Omental fat pad (tissue), 4 donors: ENCODE measurements around the gene KYNU. TPM values are rescaled to one million over a fixed set of nuclear protein-coding genes. Genes with fewer than 3 reads are reported as not detected.

Experiments used
- ATAC-seq: fragments of 150-250 bp; one replicate; pipeline ENCODE4 v1.9.1; 2016; ENCODE audit warnings: mild to moderate bottlenecking, moderate library complexity; ENCODE audit not compliant: low FRiP score
- DNase-seq: peaks from one replicate; pipeline ENCODE4 v3.0.0-alpha.2; 2019; ENCODE audit warnings: low spot score
- total RNA-seq, 4 donors: library from RNA; depleted of rRNA; stranded (reverse); fragments of >200 nt; gene quantifications; one replicate each; pipeline ENCODE4 v1.1.0, GENCODE V29; 2016
- TF ChIP-seq, protein P1 (sequence below), 3 donors: fragments of 450-650 bp; IDR thresholded peaks; one replicate each; pipeline ENCODE4 v1.5.1; 2016 to 2017; ENCODE audit warnings: antibody characterized with exemption in 3 of 3, mild to moderate bottlenecking in 3 of 3, moderate library complexity in 2 of 3

The KYNU gene
- total RNA-seq, 4 donors from 2014 or later, result 3.8 to 25.3 (median 8.4) TPM

DNA sequence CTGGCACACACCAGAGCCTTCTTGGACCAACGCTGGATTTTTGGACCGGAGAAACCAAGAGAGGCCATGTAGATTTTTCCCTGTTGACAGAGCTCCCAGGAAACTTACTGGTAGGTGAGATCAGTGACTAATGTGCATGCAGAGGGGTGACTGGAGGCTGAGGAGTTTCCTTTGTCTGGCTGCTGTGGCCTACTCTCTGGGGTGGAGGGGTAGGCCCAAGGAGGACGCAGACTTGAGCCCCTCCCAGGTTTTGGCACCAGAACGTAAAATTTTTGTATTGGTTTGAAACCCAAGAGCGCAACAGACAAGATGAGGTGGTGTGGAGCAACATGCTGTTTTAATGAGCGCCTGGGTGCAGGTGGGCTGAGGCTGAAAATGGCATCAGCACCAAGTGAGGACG lies 59.2 kb downstream of the KYNU start:
- ATAC-seq, result no peak
- TF ChIP-seq, protein P1, sequence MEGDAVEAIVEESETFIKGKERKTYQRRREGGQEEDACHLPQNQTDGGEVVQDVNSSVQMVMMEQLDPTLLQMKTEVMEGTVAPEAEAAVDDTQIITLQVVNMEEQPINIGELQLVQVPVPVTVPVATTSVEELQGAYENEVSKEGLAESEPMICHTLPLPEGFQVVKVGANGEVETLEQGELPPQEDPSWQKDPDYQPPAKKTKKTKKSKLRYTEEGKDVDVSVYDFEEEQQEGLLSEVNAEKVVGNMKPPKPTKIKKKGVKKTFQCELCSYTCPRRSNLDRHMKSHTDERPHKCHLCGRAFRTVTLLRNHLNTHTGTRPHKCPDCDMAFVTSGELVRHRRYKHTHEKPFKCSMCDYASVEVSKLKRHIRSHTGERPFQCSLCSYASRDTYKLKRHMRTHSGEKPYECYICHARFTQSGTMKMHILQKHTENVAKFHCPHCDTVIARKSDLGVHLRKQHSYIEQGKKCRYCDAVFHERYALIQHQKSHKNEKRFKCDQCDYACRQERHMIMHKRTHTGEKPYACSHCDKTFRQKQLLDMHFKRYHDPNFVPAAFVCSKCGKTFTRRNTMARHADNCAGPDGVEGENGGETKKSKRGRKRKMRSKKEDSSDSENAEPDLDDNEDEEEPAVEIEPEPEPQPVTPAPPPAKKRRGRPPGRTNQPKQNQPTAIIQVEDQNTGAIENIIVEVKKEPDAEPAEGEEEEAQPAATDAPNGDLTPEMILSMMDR (IDR thresholded peaks at IDR 0.05), result no peak
- DNase-seq, result no peak

DNA sequence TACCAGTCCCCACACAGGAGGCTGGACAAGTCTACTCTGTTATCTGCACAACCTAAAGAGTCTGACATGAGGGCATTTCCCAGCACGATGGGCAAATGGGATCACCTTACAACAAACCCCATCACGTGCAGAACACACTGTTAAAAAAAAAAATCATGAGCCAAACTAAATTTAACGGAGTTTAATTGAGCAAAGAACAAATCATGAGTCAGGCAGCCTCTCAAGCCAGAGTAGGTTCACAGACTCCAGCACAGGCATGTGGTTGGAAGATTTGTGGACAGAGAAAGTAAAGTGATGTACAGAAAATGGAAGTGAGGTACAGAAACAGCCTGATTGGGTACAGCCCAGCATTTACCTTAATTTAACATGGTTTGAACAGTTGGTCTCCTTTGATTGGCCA lies 59.9 kb downstream of the KYNU start:
- TF ChIP-seq, protein P1 (IDR thresholded peaks at IDR 0.05), result no peak
- DNase-seq (no peak), ATAC-seq (no peak)

DNA sequence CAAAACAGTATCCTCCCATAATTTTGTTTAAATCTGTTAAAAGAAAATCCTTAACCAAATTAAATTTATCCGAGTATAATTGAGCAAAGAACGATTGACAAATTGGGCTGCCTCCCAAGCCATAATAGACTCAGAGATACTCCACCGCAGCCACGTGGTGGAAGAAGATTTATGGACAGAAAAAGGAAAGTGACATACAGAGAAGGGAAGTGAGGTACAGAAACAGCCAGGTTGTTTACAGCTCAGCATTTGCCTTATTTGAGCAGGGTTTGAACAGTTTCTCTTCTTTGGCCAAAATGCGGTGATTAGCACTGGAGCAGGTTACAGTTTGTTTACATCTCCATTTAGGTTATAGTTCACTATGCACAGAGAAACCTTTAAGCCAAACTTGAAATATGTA lies 60.8 kb downstream of the KYNU start:
- DNase-seq, result no peak
- no peak for ATAC-seq
- TF ChIP-seq, protein P1 (IDR thresholded peaks at IDR 0.05), result no peak

DNA sequence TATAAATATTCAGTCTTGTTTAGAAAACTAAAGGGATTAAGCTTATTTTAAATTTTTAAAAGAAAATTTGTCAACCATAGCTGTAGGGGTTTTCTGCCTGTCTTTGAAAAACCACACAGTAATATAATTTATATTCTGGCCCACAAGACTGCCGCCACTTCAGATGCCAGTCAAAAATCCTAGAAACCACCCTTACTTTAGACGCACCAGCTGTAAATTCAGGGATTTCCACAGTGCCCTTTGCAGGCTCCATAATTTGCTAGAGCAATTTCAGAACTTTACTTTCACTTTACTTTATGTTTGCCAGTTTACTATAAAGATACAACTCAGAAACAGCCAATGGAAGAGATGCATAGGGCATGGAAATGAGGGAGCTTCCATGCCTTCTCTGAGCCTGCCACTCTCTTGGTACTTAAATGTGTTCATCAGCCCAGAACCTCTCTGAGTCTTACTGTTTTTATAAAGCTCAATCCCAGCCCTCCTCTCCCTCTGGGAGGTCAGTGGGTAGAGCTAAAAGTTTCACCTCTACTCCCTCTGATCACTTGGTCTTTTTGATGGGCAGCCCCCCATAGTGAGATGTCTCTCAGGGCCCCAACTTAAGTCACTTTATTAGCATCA lies 63.3 kb downstream of the KYNU start:
- ATAC-seq (no peak), DNase-seq (no peak)
- TF ChIP-seq, protein P1 (IDR thresholded peaks at IDR 0.05), result no peak

DNA sequence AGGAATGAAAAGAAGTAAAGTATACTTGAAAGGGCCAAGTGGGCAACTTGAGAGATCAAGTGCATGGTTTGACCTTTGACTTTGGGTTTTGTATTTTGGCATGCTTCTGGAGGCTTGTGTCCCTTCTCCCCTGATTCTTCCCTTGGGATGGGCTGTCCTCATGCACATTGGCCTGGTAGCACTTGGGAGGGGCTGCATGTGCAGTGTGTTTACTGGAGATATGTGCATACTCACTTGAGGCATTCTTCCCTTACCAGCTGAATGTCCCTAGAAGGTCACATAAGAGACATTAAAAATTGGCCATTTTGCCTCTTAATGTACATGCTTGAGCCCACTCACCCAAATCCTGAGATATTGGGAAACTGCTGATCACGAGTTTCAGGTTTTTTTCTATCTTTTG lies 65.2 kb downstream of the KYNU start:
- ATAC-seq (no peak), DNase-seq (no peak)
- TF ChIP-seq, protein P1 (IDR thresholded peaks at IDR 0.05), result no peak

DNA sequence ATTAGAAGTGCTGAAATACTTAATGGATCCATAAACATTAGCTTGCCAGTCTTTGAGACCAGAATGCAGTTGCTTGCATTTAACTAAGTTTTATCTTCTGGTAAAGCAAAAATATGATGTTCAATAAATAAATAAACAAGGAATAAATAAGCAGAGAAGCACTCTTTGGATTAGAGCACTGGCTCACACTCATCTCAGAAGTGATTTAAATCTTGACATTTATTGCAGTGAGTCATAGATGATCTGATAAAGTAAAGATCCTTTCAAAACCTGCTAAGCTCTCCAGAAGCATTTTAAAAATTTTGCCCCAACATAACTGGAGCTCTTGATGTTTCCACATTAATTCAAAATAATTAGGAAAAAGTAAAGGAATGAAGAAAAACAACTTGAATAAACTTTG lies 66.8 kb downstream of the KYNU start:
- DNase-seq (no peak), ATAC-seq (no peak)
- TF ChIP-seq, protein P1 (IDR thresholded peaks at IDR 0.05), result no peak

DNA sequence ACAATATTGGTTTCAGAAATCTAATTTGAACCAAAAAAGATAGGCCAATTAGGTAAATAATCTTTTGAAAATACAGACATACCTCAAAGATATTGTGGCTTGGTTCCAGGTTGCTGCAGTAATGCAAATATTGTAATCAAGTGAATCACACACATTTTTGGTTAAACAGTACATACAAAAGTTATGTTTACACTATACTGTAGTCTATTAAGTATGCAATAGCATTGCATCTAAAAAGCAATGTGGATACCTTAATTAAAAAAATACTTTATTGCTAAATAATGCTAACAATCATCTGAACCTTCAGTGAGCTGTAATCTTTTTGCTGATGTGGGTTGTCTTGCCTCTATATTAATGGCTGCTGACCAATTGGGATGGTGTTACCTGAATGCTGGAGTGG lies 67.3 kb downstream of the KYNU start:
- no peak for DNase-seq
- no peak for ATAC-seq
- TF ChIP-seq, protein P1 (IDR thresholded peaks at IDR 0.05), result no peak
